Esophagus muscularis mucosa (tissue), 4 donors: ENCODE measurements around the gene PAF1. TPM values are rescaled to one million over a fixed set of nuclear protein-coding genes. Genes with fewer than 3 reads are reported as not detected.

Experiments
- DNase-seq: peaks from one replicate; pipeline ENCODE4 v3.0.0-alpha.2; 2017; ENCODE audit errors: extremely low spot score
- H3K27ac ChIP-seq, 4 donors: fragments of 200-600 bp; sonication (generic); replicated peaks in 1 of 4; 1 replicate in 3 of 4; 2 replicates in 1 of 4; pipeline ENCODE4 v1.5.1; 2016 to 2019; ENCODE audit warnings: mild to moderate bottlenecking in 1 of 4
- H3K27me3 ChIP-seq, 4 donors: fragments of 200-600 bp; sonication (generic); one replicate each; pipeline versions ENCODE4 v1.5.1 to v1.6.0; 2016 to 2019
- H3K36me3 ChIP-seq, 4 donors: fragments of 200-600 bp; sonication (generic); one replicate each; pipeline ENCODE4 v1.5.1; 2016 to 2019
- H3K4me1 ChIP-seq, 4 donors: fragments of 200-600 bp; sonication (generic); one replicate each; pipeline ENCODE4 v1.5.1; 2016 to 2019
- H3K4me3 ChIP-seq, 4 donors: fragments of 200-600 bp; sonication (generic); 1 replicate in 2 of 4; 2 replicates in 2 of 4; pipeline ENCODE4 v1.5.1; 2016 to 2019; ENCODE audit warnings: mild to moderate bottlenecking in 4 of 4, moderate library complexity in 1 of 4
- H3K9me3 ChIP-seq, 4 donors: fragments of 200-600 bp; sonication (generic); 1 replicate in 3 of 4; 2 replicates in 1 of 4; pipeline ENCODE4 v1.5.1; 2016 to 2019
- CTCF ChIP-seq, 3 experiments: fragments of 200-600 bp in 2 of 3; fragments of 450-650 bp in 1 of 3; sonication (generic) in 2 of 3; IDR thresholded peaks; one replicate each; pipeline ENCODE4 v1.5.1; 2017 to 2019; ENCODE audit warnings: antibody characterized with exemption in 3 of 3, mild to moderate bottlenecking in 2 of 3, moderate library complexity in 1 of 3
- EP300 ChIP-seq: sonication (generic); formaldehyde crosslinking; IDR thresholded peaks from one replicate; pipeline ENCODE4 v1.6.1; 2017; ENCODE audit warnings: antibody characterized with exemption
- POLR2A ChIP-seq: fragments of 450-650 bp; IDR thresholded peaks from one replicate; pipeline ENCODE4 v1.6.1; 2017; ENCODE audit warnings: antibody characterized with exemption, moderate library complexity, mild to moderate bottlenecking, low read depth
- POLR2AphosphoS5 ChIP-seq, 2 donors: sonication (generic); formaldehyde crosslinking; IDR thresholded peaks; one replicate each; pipeline ENCODE4 v1.6.1; 2017; ENCODE audit warnings: antibody characterized with exemption in 2 of 2
- WGBS: methylation state at CpG from one replicate; pipeline ENCODE4 v1.1.5; 2018; 5-methylcytosine and 5-hydroxymethylcytosine counted together
- intact Hi-C: fragments of 100-400 bp; cut with DNase I; formaldehyde crosslinking; loops from one replicate; pipeline ENCODE4 v1.15.1; 2023
- total RNA-seq, 4 donors: library from RNA; depleted of rRNA; stranded (reverse); fragments of >200 nt; gene quantifications; one replicate each; pipeline versions ENCODE4 v1.1.0 to v1.2.1, GENCODE V29; 2016

Gene PAF1
- total RNA-seq, 4 donors from 2014 or later, result 31.6 to 47.2 (median 41.5) TPM

- peaks cover 24 to 36% (median 28%) of the 10 kb centered on the region in 4 donors for H3K4me1 ChIP-seq
- H3K36me3 ChIP-seq, result peaks cover 22 to 70% (median 65%) of the 10 kb centered on the region in 4 donors
- H3K27ac ChIP-seq, result peak overlapping the region in 3 of 4 donors; percentile 97 to 99 (median 97)
Measured at GRCh38 chr19:39388657-39389056, 2.2 kb downstream of the PAF1 start.

GRCh38 chr19:39386557-39386956 lies 4.3 kb downstream of the PAF1 start:
- TF ChIP-seq POLR2A (no peak), POLR2AphosphoS5 (IDR thresholded peaks at IDR 0.05) (no peak), CTCF (IDR thresholded peaks at IDR 0.05) (no peak), EP300 (no peak)
- Histone ChIP-seq H3K27ac (no peak overlapping the region), H3K9me3 (no peaks in the 10 kb centered on the region), H3K36me3 (peaks cover 37 to 84% (median 78%) of the 10 kb centered on the region in 4 donors), H3K4me1 (peaks cover 13 to 19% (median 16%) of the 10 kb centered on the region in 4 donors), H3K4me3 (no peak overlapping the region), H3K27me3 (no peaks in the 10 kb centered on the region)
- intact Hi-C loops, result no loop called here
- no peak for DNase-seq
- 65% methylated on average over 7 of the region's 7 CpGs for WGBS

More at GRCh38 chr19:39388657-39389056, 2.2 kb downstream of the PAF1 start:
- Histone ChIP-seq H3K9me3 (no peaks in the 10 kb centered on the region), H3K4me3 (no peak overlapping the region), H3K27me3 (no peaks in the 10 kb centered on the region)
- intact Hi-C loops, result no loop called here
- no peak for DNase-seq
- 86% methylated on average over 4 of the region's 5 CpGs for WGBS
- TF ChIP-seq POLR2AphosphoS5 (IDR thresholded peaks at IDR 0.05) (no peak), POLR2A (no peak), EP300 (no peak), CTCF (IDR thresholded peaks at IDR 0.05) (no peak)

- Histone ChIP-seq H3K27me3 (no peaks in the 10 kb centered on the region), H3K4me1 (peaks cover 13 to 17% (median 15%) of the 10 kb centered on the region in 4 donors), H3K36me3 (peaks cover 44 to 91% (median 85%) of the 10 kb centered on the region in 4 donors), H3K4me3 (no peak overlapping the region), H3K27ac (no peak overlapping the region), H3K9me3 (no peaks in the 10 kb centered on the region)
- TF ChIP-seq POLR2A, result no peak
- WGBS, result 79% methylated on average over 18 of the region's 20 CpGs
- no peak for DNase-seq
- intact Hi-C loops, result no loop called here
Measured at GRCh38 chr19:39385629-39386411, 5.1 kb downstream of the PAF1 start.

- WGBS, result 58% methylated on average over 9 of the region's 9 CpGs
- intact Hi-C loops, result no loop called here
- peaks cover 52 to 99% (median 93%) of the 10 kb centered on the region in 4 donors for H3K36me3 ChIP-seq
Measured at GRCh38 chr19:39384839-39385568, 5.9 kb downstream of the PAF1 start.

More at GRCh38 chr19:39384839-39385568, 5.9 kb downstream of the PAF1 start:
- no peak for DNase-seq
- Histone ChIP-seq H3K27me3 (no peaks in the 10 kb centered on the region), H3K9me3 (no peaks in the 10 kb centered on the region), H3K4me1 (peaks cover 9 to 10% (median 10%) of the 10 kb centered on the region in 4 donors), H3K27ac (peak overlapping the region in 1 of 4 donors; percentile 3), H3K4me3 (no peak overlapping the region)
- TF ChIP-seq POLR2A (no peak), EP300 (no peak), POLR2AphosphoS5 (IDR thresholded peaks at IDR 0.05) (no peak), CTCF (IDR thresholded peaks at IDR 0.05) (no peak)
